ENCODE results near the gene TMEM217.
A peak's percentile ranks its signal among the peaks of the same experiment; 100 is the strongest.
"Not testable (repeated sequence)": the region's sequence is repeated elsewhere in the genome, so short reads cannot be mapped to it uniquely, and the experiment has no call there.

The TMEM217 gene

GRCh38 chr6:37257634-37258404 is at the start of gene TMEM217, which contains the start of gene TBC1D22B:
TSS of gene TMEM217 (minus strand) at chr6:37258144. CDS start at chr6:37219030, 39,114 bp downstream.
TSS of gene TBC1D22B (plus strand) at chr6:37257772. CDS start at chr6:37257918, 146 bp downstream.
- DNase-seq (ENCODE audit: low read depth in 3 of 3, low spot score in 1 of 3): peak; percentile 86 to 87 (median 86)

GRCh38 chr6:37307484-37307883 is 49.5 kb upstream of the TMEM217 start:
- DNase-seq (ENCODE audit: low read depth in 3 of 3, low spot score in 1 of 3): not testable (repeated sequence)

DNA sequence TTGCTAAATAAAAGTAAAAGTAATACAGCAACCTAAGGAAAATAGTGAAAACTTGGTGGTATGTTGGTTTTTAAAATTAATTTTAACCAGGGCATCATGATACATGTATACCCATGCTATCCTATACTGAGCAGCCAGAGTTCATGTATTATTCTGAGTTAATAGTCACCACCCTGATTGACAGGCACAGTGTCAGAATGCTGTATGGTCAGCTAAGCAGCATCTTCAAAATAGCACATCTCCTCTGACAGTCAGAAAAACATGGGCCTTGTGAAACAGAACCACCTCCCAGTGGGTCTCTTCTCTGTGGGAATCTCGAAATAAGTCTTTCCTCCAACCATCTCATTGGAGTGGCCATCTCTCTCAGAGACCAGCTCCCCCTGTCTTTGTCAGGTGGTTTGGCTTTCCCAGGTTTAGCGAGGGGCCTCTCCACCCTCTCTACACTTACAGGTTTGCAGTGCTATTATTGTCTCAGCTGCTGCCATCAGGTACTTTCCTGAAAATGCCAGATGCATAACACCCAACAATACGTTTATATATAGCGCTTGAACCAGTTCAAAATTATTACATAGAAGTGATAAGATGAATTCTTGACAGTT is 48.8 kb upstream of the TMEM217 start:
- no peak for DNase-seq (ENCODE audit: low read depth in 3 of 3, low spot score in 1 of 3)

- DNase-seq (ENCODE audit: low read depth in 3 of 3, low spot score in 1 of 3): no peak
Observed at GRCh38 chr6:37305841-37306425, 48.0 kb upstream of the TMEM217 start.

GRCh38 chr6:37304766-37305165 is 46.8 kb upstream of the TMEM217 start:
- no peak for DNase-seq (ENCODE audit: low read depth in 3 of 3, low spot score in 1 of 3)

- DNase-seq (ENCODE audit: low read depth in 3 of 3, low spot score in 1 of 3): no peak
Observed at GRCh38 chr6:37303891-37304503, 46.1 kb upstream of the TMEM217 start.

- DNase-seq (ENCODE audit: low read depth in 3 of 3, low spot score in 1 of 3): no peak
Observed at GRCh38 chr6:37303091-37303660, 45.2 kb upstream of the TMEM217 start.

DNA sequence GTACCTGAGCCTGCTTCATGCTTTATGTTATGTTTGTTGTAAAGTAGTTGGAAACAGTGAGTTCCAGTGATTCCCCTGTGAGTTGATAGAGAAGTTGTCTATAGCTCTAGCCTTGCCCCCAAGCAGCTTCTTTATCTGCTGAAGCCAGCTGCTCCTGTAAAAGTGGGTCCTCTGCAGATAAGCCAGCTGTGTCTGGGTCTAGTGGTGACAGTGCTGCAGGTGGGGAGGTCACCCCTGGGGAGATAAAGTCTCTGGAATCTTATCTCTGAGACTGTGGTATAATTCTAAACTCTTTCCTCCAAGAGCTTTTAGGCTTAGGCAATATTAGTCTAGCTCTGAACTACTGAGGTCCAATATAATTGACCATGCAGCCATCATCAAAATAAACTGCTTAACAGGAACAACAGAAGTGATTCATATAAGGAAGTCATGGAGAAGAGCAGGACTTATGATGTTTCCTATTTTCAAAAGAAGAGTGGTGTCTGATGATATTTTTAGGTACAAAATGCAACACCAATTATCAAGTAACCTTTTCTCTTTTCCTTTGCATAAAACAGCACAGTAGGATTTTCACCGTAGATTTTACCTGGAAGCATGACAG is 44.2 kb upstream of the TMEM217 start:
- DNase-seq (ENCODE audit: low read depth in 3 of 3, low spot score in 1 of 3): no peak

DNA sequence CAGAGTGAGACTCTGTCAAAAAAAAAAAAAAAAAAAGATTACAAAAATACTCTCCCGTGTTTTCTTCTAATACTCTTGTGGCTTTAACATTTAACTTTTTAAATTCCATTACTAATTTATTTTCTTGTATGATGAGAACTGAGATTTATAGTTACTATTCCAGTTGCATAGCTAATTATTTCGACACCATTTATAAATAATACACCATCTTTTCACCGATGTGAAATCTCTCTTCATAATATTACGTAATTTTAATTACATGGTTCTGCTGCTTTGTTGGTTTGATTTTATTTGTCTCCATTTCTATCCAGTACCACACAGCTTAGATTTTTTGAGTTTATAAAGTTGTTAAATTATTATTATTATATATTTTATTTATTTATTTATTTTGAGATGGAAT is 42.0 kb upstream of the TMEM217 start:
- no peak for DNase-seq (ENCODE audit: low read depth in 3 of 3, low spot score in 1 of 3)

GRCh38 chr6:37298958-37299357 is 41.0 kb upstream of the TMEM217 start:
- no peak for DNase-seq (ENCODE audit: low read depth in 3 of 3, low spot score in 1 of 3)

DNA sequence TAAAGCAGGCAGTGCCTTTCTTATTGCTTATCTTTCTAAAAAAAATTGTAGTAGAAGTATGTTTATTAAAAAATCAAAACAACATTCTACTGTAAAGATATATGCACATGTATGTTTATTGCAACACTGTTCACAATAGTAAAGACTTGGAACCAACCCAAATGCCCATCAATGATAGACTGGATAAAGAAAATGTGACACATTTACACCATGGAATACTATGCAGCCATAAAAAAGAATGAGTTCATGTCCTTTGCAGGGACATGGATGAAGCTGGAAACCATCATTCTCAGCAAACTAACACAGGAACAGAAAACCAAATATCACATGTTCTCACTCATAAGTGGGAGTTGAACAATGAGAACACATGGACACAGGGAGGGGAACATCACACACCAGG is 39.7 kb upstream of the TMEM217 start:
- DNase-seq (ENCODE audit: low read depth in 3 of 3, low spot score in 1 of 3): not testable (repeated sequence)

GRCh38 chr6:37293426-37293825 is 35.5 kb upstream of the TMEM217 start:
- no peak for DNase-seq (ENCODE audit: low read depth in 3 of 3, low spot score in 1 of 3)

DNA sequence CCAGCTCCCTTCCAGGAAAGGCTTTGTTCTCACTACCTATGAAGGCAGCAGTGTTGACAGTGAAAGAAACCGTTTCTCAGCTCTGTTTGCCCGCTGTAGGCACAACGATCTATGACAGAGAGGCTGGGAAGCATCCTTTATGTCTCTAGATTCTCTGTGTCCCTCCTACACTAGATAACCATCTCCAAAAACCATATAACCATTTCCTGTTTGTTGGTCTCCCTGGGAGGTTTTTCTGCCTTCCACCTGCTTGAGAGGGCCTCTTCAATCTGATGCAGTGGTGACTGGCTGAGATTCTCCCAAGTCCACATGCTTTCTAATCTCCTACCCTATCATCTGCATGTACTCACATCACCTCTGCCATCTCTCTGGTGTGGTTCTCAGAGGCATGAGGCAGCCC is 32.0 kb upstream of the TMEM217 start:
- DNase-seq (ENCODE audit: low read depth in 3 of 3, low spot score in 1 of 3): no peak

- DNase-seq (ENCODE audit: low read depth in 3 of 3, low spot score in 1 of 3): no peak
Observed at GRCh38 chr6:37288247-37288646, 30.3 kb upstream of the TMEM217 start.

- DNase-seq (ENCODE audit: low read depth in 3 of 3, low spot score in 1 of 3): no peak
Observed at GRCh38 chr6:37287519-37288157, 29.7 kb upstream of the TMEM217 start.

- DNase-seq (ENCODE audit: low read depth in 3 of 3, low spot score in 1 of 3): no peak
Observed at GRCh38 chr6:37285861-37286311, 27.9 kb upstream of the TMEM217 start.

- DNase-seq (ENCODE audit: low read depth in 3 of 3, low spot score in 1 of 3): no peak
Observed at GRCh38 chr6:37284781-37285180, 26.8 kb upstream of the TMEM217 start.

DNA sequence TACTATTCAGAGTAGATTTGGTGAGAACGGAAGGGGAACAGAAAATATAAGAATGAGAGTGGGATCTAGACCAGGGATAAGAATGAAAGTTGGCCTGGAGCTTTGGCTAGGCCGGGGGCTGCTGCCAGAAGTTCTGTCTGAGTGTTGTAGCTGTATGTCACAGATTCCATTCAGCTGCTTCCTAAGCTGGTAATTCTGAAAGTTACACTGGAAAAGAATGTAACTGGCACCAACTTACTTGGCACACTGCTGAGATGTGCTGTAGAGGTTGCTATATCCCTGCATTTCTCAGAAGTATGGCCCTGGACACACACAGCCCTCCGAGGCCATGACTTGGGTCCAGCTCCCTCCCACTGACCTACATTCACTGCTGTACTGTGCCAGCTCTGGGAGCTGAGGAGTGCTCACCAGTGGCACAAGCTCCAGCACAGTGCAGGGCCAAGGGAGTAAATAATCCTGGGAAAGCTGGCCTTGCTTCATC is 25.8 kb upstream of the TMEM217 start:
- no peak for DNase-seq (ENCODE audit: low read depth in 3 of 3, low spot score in 1 of 3)

- DNase-seq (ENCODE audit: low read depth in 3 of 3, low spot score in 1 of 3): no peak
Observed at GRCh38 chr6:37283268-37283667, 25.3 kb upstream of the TMEM217 start.

DNA sequence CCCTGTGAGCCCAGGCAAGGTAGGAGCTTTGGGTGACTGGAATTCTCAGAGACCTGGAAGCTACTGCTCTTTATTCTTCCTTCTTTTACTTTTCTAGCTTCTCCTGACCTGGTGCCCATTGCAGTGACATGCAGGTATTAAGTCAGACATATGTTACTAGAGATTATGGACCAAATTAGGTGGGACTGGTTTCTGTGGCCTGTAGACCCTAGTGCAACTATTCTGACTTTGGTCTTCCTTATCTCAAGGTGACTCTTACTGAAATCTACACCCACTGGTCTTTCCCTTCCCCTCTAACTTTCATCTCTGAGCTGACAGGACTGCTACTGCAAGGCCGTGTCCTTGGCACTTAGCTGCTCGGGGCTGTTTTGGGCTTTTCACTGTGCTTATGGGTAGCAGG is 24.4 kb upstream of the TMEM217 start:
- DNase-seq (ENCODE audit: low read depth in 3 of 3, low spot score in 1 of 3): no peak
